Iris pigment epithelial cell (primary cell): ENCODE results near the gene PIK3R5.
A peak's percentile ranks its signal among the peaks of the same experiment; 100 is the strongest.
"Not testable (repeated sequence)": the region's sequence is repeated elsewhere in the genome, so short reads cannot be mapped to it uniquely, and the experiment has no call there.

ENCODE experiments used
- DNase-seq: peaks from one replicate; pipeline ENCODE4 v3.0.0-alpha.2; 2011; ENCODE audit warnings: low read depth

Gene PIK3R5

GRCh38 chr17:8965394-8966168 is at the start of gene PIK3R5:
PIK3R5 (minus strand) TSS chr17:8965707; CDS start chr17:8911494, 54,213 bp downstream.
- DNase-seq: no peak

DNA sequence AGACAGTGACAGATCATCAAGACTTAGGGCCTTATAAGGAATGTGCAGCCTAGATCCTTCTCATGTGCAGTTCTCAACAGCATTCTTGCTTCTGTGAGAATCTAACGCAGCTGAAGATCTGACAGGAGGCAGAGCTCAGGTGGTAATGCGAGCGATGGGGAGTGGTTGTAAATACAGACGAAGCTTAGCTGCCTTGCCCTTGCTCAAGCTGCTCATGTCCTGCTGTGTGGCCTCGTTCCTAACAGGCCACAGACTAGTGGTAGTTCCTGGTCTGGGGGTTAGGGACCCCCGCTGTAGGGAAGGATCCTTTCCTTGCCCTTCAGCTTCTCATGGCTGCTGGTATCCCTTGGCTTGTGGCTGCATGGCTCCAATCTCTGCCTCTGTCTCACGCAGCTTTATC is 45.5 kb upstream of the PIK3R5 start:
- no peak for DNase-seq

DNA sequence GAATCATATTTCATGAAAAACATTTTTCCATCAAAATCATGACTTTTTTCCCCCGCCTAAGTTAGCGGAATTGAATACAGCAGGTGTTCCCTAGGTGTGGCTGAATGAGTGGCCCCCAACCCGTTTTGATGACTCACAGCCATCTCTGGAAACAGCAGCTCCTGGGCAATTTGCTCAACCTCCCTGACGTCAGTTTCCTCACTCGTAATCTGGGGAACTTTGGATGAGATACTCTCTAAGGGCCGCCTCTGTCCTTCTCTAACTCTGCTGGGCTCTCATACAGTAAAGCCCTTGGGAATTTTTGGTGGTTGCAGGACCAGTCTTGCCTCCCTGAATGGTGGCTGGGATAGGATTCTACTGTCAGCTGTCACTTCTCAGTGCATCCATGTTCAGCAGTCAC is 44.2 kb upstream of the PIK3R5 start:
- no peak for DNase-seq

- DNase-seq: no peak
Measured at GRCh38 chr17:9009096-9009495, 43.6 kb upstream of the PIK3R5 start.

DNA sequence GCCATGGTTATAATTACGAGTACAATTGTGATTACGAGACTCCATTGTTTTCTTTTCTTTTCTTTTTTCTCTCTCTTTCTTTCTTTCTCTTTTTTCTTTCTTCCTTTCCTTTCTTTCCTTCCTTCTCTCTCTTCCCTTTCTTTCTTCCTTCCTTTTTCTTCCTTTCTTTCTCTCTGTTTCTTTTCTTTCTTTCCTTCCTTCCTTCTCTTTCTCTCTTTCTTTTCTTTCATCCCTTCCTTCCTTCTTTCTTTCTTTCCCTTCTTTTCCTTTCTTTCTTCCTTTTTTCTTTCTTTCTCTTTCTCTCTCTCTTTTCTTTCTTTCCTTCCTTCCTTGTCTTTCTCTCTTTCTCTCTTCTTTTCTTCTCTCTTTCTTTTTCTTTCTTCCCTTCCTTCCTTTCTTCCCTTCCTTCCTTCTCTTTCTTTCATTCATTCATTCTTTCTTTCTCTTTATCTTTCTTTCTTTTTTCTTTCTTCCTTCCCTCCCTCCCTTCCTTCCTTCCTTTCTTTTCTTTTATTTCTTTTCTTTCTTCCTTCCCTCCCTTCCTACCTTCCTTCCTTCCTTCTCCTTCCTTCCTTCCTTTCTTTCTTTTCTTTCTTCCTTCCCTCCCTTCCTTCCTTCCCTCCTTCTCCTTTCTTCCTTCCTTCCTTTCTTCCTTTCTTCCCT is 41.7 kb upstream of the PIK3R5 start:
- DNase-seq: no peak

- DNase-seq: no peak
Measured at GRCh38 chr17:9006175-9006767, 40.8 kb upstream of the PIK3R5 start.

DNA sequence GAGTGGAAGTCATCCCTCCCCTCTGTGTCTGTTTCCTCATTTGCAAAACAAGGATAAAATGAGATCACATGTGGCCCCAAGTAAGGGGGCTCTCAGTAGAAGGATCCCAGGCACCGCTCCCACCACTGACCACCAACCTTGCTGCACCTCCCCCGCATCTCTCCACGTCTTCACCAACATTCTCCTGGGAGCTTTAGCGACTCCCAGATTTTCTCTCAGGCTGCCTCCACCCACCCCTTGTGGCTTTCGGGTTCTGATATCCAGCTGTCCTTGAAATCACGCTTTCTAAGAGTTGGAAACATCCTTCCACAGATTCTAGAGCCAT is 39.4 kb upstream of the PIK3R5 start:
- no peak for DNase-seq

DNA sequence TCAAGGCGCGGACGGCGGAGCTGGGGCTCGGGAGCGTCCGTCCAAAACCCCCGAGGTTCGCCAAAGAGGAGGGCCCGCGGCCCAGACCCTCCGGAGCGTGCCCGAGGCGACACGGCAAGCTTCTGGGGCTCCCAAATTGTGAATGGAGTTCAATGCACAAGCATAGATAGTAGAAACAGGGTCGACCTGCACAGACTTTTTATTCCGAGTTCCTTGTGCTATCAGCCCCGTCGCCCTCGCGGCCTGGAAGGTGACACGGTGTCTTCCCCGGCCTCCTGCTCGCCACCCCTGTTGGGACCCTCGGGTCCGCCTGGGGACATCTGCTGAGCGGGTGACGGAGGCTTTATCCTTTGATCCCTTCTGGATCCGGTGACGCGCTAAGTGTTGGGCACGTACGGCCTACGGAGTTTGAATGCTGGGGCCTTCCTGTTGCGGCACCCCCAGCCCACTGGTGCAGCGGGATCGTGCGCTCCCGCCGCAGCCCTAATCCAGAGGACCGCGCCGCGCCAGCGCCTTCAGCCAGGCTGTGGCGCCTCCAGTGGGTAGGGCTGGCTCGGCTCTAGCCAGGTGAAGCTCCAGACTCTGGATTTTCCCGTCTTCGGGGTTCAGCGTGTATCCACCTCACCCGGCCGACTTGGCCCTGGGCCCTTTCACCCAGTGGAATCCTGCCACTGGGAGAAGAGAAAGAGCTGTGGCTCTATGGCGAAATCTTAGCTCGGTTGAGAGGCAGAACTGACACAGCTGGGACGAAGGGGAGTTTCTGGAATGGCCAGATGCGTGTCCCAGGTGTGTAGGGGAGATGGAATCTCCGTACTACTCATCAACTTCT is 38.8 kb upstream of the PIK3R5 start:
- no peak for DNase-seq

- DNase-seq: no peak
Measured at GRCh38 chr17:9003355-9004131, 38.0 kb upstream of the PIK3R5 start.

GRCh38 chr17:9002606-9003354 is 37.3 kb upstream of the PIK3R5 start:
- no peak for DNase-seq

GRCh38 chr17:9002227-9002605 is 36.7 kb upstream of the PIK3R5 start:
- DNase-seq: no peak

DNA sequence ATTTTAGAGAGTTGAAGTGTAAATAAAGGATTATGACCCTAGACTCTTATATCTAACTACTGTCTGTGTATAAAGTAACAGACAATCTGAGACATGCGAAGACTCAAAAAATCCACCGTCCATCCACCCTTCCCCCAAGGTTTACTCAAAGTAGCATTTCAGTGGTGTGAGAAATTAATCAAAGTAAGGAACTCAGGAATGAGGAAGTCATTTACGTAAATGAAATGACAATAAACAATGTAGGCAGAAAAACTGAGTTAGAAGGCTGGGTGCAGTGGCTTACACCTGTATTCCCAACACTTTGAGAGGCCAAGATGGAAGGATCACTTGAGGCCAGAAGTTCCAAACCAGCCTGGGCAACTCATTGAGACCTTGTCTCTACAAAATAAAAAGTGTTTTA is 36.1 kb upstream of the PIK3R5 start:
- no peak for DNase-seq

DNA sequence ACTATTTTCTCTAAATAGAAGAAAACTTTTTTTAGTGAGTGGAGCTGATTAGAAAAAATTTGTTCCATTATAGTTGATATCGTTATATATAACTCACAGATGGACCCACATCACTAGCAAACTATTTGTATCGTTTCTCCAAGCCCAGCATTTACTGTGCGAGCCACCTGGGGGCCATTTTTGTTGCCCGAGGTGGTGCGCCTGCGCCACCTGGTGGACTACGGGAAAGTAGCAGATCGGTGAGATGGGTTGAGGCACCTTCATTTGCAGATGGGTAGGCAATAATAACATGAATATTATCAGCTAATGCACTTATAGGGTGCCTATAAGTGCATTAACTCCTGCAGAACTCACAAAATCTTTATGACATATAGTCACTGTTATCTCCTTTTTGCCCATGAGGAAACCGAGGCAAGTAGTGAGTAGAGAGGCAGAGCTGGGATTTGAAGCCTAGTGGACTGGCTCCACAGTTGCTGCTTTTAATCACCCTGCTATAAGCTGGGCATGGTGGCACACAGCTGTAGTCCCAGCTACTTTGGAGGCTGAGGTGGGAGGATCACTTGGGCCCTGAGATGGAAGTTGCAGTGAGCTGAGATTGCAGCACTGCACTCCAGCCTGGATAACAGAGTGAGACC is 32.6 kb upstream of the PIK3R5 start:
- peak; percentile 55 for DNase-seq

DNA sequence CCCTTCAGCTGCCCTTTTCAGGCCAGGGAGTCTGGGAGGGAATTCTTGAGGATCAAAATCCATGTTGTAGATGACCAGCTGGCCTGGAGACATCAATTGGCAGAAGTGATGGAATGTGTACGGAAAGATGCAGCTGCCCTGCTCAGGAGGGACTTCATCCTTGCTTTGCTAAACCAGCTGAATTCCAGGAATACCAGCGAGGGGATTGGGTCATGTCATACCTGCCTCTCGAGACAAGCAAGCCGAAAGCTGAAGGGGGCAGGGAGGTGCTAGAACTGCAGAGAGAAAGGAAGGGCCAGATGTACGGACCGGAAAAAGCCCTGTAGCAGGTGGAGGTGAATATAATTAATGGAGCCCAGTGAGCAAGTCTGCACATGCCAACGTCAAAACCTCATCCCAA is 30.2 kb upstream of the PIK3R5 start:
- DNase-seq: no peak

DNA sequence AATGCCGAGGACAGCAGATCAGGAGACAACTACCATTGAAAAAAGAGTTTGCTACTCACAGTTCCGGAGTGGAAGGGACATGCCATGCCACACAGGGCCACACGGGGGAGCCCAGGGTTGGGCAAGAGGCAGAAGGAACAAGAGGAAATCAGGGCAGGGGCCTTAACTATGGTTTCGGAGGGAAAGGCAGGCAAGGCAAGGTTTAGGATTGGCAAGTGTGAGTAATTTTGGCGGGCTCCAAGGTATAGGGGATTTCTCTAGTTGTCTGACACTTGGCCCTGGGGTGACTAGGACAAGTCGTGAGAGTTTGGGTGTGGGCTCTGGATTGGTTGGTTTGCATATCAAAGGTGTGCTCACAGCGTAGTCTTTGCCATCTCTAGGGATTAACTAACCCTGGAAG is 28.8 kb upstream of the PIK3R5 start:
- peak; percentile 47 for DNase-seq

GRCh38 chr17:8991514-8992285 is 26.2 kb upstream of the PIK3R5 start:
- DNase-seq: peak; percentile 67

DNA sequence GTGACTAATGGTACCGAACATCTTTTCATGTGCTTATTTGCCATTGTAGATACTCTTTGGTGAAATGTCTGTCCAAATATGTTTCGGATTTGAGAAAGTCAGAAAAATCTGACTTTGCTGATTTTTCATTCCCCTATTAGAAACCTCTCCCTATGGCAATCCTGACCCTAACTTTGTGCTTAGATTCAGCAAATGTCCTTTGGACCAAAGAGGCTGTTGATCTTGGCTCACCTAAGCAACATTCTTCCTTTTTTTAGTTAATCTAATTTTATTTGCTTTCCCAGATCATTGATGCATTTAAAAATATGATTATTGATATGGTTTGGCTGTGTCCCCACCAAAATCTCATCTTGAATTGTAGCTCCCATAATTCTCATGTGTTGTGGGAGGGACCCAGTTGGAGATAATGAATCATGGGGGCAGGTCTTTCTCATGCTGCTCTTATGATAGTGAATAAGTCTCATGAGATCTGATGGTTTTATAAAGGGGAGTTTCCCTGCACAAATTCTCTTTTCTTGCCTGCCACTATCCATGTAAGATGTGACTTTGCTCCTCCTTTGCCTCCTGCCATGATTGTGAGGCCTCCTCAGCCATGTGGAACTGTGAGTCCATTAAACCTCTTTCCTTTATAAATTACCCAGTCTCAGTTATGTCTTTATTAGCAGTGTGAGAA is 22.9 kb upstream of the PIK3R5 start:
- not testable (repeated sequence) for DNase-seq

- DNase-seq: no peak
Measured at GRCh38 chr17:8986295-8986694, 20.8 kb upstream of the PIK3R5 start.

DNA sequence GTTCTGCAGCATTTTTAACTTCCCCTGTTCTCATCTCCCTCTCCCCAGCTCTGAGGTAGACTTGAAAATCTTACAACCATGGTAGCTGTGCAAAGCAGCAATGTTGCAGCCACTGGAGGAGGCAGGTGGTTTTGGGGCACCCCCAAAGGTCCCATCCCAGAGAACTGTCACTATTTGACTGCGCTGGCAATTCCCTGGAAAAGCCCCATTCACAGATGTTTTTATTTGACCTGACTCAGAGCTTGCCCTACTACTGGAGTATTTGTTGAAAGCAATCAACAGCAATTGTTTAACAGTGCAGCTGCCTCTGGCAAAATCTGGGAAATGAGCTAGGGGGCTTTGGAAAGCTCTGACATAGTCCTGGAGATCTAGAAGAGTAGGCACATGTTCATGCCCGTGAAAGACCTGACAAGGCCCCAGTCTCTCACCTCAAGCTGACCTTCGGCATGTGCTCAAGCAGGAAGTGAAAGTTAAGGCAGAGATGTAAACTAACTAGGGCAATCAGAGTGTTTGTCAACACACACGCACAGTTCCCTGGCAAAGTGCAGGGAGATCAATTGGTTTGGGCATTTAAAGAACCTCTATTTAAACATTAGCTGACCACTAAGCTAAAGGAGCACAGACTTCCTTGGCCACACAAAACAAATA is 19.7 kb upstream of the PIK3R5 start:
- no peak for DNase-seq
